ENCODE data around the gene ITGA1.

The ITGA1 gene

DNA sequence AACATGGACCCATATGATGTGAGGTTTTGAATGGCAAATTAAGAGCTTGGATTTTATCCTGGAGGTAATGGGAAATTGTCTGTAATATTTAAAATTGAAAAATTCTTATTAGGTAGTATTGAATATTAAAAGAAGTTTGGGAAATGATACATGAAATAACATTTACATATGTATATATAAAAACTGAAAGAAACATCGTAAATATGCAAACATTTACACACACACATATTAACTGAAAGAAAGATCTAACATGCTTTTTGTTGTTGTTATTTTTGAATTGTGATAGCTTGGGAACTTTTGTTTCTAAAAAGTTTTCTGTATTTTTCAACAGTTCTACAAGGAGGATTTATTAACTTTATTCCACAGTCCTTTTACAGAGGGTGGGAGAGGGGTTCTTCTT is 118.6 kb downstream of the ITGA1 start:
- DNase-seq = no peak
- no peak for TF ChIP-seq GATA1 (IDR thresholded peaks at IDR 0.05; ENCODE audit: low read depth, low read length)
- TF ChIP-seq POLR2A (IDR thresholded peaks at IDR 0.05; ENCODE audit: low read length) = no peak

DNA sequence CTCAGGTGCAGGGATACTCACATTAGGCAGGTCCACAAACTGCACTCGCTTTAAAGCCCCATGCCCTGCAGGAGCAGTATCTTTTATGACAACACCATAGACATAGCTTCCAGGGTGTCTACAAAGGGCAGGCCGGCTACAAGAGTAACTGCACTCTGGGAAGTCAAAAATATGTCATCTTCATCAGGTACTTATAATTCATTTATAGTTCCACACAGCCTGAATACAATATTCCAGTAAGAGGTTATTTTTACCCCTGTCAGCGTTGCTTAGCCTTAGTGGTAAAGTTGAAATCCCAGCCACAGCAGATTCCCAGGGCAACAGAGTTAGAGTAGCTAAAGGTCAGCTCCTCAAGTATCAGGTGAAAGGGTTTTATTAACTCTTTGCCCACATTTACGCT is 119.1 kb downstream of the ITGA1 start:
- no peak for DNase-seq
- TF ChIP-seq GATA1 (IDR thresholded peaks at IDR 0.05; ENCODE audit: low read depth, low read length) = no peak
- no peak for TF ChIP-seq POLR2A (IDR thresholded peaks at IDR 0.05; ENCODE audit: low read length)

DNA sequence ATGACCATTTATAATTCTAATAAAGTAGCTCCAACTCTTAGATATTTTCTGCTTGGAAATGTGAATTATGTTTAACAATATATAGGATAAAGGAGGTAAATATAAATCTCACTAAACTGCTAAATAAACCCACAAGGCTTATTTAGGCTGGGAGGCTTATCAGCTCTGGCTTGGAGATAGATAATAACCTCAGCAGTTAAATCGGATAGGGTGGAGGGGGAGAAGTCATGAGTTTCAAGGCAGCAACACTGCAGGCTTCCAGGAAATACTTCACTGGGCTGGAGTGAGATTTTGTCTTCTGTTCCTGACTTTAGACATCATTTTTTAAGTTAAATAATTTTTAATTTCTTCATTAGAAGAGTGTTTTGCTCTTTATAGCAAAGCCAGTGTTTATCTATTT is 121.5 kb downstream of the ITGA1 start:
- DNase-seq = no peak

DNA sequence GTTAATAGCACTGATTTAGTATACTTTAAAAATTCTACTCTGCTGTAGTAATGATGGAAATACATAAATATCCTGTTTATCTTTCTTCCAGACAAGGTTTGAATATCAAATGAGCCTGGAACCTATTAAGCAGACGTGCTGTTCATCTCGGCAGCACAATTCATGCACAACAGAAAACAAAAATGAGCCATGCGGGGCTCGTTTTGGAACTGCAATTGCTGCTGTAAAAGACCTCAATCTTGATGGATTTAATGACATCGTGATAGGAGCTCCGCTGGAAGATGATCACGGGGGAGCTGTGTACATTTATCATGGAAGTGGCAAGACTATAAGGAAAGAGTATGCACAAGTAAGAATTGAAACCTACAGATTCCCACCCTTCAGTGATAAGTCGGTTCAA is 122.4 kb downstream of the ITGA1 start:
- no peak for DNase-seq
- TF ChIP-seq GATA1 (IDR thresholded peaks at IDR 0.05; ENCODE audit: low read depth, low read length) = no peak
- TF ChIP-seq POLR2A (IDR thresholded peaks at IDR 0.05; ENCODE audit: low read length) = no peak

More for the DNA sequence above, 121.5 kb downstream of the ITGA1 start:
- TF ChIP-seq GATA1 (IDR thresholded peaks at IDR 0.05; ENCODE audit: low read depth, low read length) (no peak), POLR2A (IDR thresholded peaks at IDR 0.05; ENCODE audit: low read length) (no peak)

DNA sequence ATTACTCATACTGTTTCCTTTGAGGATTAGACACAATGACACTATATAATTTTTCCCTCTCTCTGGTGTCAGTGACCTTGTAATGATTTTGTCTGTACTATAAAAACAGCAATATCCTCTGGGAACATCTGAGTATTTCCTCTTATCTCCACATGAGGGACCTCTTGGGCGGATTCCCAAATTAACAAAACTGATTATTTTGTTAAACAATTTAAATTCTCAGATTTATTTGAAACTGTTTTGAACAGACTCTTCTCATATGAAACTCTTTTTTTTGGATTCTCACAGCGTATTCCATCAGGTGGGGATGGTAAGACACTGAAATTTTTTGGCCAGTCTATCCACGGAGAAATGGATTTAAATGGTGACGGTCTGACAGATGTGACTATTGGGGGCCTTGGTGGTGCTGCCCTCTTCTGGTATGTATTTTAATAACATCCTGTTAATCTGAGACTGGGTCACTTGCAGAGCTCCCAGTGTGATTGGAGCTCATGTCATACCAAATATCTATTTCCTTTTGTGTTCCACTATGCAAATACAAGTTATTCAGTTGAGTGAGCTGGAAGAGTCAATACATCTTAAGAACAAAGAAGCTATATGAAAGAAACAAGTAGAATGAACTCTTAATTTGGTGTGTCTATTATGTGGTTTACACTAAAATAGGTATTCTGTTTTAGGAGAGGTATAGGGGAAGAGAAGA is 127.6 kb downstream of the ITGA1 start:
- TF ChIP-seq POLR2A (IDR thresholded peaks at IDR 0.05; ENCODE audit: low read length) (no peak), GATA1 (IDR thresholded peaks at IDR 0.05; ENCODE audit: low read depth, low read length) (no peak)
- DNase-seq = peak; percentile 54 to 70

DNA sequence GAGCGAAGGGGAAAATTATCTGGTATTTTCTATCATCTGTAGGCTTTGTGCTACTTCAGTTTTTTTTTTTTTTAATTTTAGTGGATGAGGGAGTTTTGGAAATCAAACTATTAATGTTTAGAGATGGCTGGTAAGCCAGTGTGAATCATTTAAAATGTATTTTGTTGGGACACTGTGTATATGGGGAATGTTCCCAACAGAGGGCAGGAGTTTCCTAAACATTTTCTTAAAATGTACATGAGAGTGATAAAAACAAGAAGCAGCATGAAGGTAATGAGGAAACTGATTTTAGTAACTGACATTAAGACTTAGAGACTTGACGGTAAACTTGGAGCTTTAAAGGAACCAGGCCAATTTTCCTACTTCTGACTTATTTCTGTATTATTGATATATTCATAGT is 133.2 kb downstream of the ITGA1 start:
- no peak for TF ChIP-seq GATA1 (IDR thresholded peaks at IDR 0.05; ENCODE audit: low read depth, low read length)
- TF ChIP-seq POLR2A (IDR thresholded peaks at IDR 0.05; ENCODE audit: low read length) = no peak
- DNase-seq = no peak

DNA sequence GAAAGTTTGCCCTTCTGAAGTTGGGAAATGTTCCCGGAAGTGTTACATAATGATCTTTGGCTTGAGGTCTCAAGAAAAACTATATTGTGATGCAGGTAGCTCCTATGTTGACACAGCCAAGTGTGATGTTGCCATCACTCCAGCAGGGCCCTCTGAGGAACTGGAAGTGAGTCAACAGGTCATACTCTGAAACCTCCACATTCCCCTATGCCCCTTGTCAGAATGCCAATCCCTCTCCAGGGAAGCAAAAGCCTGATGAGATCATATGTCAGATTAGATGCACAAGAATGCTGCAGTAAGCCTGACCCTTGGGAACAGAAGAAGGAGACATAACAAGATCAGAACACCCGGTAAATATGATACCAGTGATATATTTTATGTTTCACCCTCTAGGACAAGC is 134.7 kb downstream of the ITGA1 start:
- TF ChIP-seq POLR2A (IDR thresholded peaks at IDR 0.05; ENCODE audit: low read length) (no peak), GATA1 (IDR thresholded peaks at IDR 0.05; ENCODE audit: low read depth, low read length) (no peak)
- no peak for DNase-seq

DNA sequence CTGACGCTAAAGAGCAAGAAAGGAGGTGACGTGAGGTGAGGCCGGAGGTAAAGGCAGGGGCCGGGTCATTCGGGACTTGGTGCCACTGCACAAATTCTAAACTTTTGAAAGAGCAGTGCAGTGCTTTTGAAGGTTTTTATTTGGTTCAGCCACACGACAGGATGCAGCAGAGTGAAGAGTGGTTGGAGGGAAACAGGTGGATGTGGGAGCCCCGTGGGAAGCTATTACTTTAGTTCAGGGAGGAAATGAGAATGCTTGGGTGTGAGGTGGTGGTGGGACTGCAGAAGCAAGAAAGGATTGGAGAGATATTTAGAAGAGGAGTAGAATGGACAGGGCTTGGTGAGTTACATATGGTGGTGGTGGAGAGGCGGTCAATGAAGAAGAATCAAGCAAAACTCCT is 136.7 kb downstream of the ITGA1 start:
- no peak for DNase-seq
- TF ChIP-seq GATA1 (IDR thresholded peaks at IDR 0.05; ENCODE audit: low read depth, low read length) (no peak), POLR2A (IDR thresholded peaks at IDR 0.05; ENCODE audit: low read length) (no peak)

DNA sequence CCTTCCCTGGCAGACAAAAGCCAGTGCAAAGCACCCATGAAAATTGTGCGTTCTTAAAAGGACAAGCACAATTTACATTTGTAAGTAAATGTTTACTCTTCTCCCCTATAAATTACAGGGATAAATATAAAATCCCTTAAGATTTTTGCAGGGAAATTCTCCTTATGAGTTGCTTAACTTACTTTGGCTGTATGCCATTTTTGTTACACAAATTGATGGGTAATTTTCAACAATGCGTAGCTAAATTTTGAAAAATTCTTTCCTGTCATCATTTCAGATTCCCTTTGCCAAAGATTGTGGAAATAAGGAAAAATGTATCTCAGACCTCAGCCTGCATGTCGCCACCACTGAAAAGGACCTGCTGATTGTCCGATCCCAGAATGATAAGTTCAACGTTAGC is 137.3 kb downstream of the ITGA1 start:
- DNase-seq = no peak
- TF ChIP-seq GATA1 (IDR thresholded peaks at IDR 0.05; ENCODE audit: low read depth, low read length) (no peak), POLR2A (IDR thresholded peaks at IDR 0.05; ENCODE audit: low read length) (no peak)

DNA sequence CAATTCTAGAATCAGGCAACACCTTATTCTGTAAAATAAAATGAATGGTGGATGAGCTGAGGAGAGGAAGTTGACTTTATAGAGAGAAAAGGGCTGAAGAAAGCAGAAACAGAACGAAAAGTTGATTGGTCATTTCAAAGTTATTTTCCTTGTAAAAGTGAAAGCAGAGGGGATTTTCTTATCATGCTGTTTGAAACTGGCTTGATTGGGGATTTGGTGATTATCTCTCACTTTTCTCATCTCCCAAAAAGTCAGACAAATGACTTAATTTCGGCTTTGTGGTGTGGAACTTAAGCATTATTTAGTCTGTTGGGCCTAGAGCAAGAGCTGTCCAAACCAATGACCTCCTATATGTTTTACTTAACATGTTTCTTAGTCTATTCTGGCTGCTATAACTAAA is 141.0 kb downstream of the ITGA1 start:
- TF ChIP-seq POLR2A (IDR thresholded peaks at IDR 0.05; ENCODE audit: low read length) (no peak), GATA1 (IDR thresholded peaks at IDR 0.05; ENCODE audit: low read depth, low read length) (no peak)
- no peak for DNase-seq

DNA sequence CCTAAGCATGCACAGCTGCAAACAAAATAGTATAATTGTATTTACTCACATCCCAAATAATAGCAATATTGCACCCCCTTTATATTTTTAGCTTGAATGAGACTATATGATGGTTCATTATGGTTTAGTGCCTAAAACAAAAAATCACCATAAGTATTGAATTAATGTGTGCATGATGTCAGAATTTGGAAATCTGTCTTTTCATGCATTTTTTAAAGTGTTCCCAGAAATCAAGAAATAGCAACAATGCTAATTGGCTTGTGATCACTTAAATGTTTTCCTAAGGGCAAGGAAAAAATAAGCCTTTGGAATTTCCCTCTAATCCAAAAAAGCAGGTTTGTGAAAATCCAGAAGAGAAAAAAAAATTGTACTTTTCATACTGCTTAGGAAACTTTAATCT is 150.5 kb downstream of the ITGA1 start:
- TF ChIP-seq POLR2A (IDR thresholded peaks at IDR 0.05; ENCODE audit: low read length) (no peak), GATA1 (IDR thresholded peaks at IDR 0.05; ENCODE audit: low read depth, low read length) (no peak)
- DNase-seq = no peak

DNA sequence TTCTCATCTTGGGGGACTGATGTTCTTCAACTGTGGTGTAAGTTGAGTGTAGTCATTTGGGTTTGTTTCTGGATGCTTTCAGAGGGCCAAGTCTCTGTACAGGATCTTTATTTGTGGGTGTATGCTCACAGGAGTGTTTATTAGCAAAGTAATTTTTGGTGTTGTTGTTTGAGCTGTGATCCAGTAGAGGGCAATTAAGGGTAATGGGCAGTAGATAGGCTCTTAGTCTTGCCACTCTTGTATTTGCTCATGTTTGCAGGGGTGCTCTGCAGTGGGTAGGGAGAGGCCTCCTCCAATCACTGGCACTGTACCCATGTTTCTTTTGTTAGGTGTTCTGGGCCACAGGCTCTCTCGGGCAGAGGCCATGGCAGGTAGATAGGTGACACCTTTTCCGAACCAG is 155.6 kb downstream of the ITGA1 start:
- TF ChIP-seq POLR2A (IDR thresholded peaks at IDR 0.05; ENCODE audit: low read length) (no peak), GATA1 (IDR thresholded peaks at IDR 0.05; ENCODE audit: low read depth, low read length) (no peak)
- no peak for DNase-seq

DNA sequence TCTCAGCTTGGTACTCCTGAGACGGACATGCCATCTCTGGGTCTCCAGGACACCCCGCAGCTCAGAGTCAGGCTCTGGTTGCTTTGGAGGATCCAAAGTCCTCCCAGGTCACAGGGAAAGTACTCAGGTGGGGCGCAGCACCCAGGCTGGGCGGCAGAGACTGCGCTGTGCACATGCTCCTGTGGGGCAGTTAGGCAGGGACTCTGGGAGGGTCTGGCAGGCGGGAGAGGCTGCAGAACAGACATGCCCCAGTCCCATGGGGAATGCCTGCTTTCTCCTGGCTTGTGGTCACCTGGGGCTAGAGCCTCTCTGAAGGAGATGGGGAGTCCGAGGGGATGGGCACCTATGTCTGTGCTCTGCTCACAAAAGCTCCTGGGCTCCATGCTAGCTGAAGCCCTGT is 156.1 kb downstream of the ITGA1 start:
- no peak for TF ChIP-seq POLR2A (IDR thresholded peaks at IDR 0.05; ENCODE audit: low read length)
- TF ChIP-seq GATA1 (IDR thresholded peaks at IDR 0.05; ENCODE audit: low read depth, low read length) = no peak
- no peak for DNase-seq

DNA sequence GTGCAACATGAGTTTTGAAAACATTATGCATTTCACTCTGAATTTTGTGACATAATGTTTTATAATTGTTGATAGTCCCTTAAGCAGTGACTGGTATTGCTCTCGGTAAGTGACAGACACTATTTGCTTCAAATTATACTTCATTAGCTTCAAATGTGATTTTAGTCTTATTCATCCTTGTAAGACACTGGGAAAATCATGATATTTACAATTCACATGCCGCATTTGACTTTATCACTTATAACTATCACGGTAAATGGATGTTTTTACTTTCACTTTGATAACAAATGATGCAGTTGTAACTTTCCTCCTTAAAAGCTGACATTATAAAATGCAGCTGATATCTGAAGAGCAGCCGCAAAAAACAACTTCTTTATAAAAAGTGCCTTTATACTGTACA is 157.3 kb downstream of the ITGA1 start:
- TF ChIP-seq GATA1 (IDR thresholded peaks at IDR 0.05; ENCODE audit: low read depth, low read length) = no peak
- no peak for TF ChIP-seq POLR2A (IDR thresholded peaks at IDR 0.05; ENCODE audit: low read length)
- no peak for DNase-seq

DNA sequence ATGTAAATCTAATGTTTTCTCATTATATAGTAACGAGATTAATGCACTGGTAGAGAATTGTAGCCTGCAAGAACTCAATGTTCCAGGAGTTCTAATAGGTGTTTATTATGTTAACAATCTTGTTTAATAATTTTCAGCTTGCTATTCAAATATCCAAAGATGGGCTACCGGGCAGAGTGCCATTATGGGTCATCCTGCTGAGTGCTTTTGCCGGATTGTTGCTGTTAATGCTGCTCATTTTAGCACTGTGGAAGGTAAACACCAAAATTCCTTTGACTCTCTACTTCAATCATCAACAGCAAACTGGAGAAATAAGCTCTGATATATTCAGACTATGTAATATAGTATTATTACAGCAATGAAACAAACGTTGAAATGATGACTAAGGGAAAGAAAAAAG is 159.5 kb downstream of the ITGA1 start:
- TF ChIP-seq POLR2A (IDR thresholded peaks at IDR 0.05; ENCODE audit: low read length) (no peak), GATA1 (IDR thresholded peaks at IDR 0.05; ENCODE audit: low read depth, low read length) (no peak)
- DNase-seq = no peak

DNA sequence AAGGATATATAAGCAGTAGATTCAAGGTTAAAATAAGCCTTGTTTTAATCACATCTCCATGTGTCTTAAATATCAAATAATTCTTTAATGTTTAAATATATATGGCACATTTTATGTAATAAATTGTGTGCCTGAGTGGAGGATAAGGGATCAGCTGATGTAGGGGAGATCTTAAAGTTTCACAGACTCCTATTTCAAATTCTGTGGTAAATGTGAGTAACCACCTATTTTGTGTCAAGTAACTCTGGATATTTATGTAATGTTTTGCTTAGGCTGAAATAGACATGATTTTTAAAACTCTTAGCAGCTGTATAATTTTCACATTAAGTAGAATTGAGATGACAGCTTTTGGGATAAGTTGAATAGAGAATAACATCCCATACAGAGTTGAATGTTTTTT is 160.1 kb downstream of the ITGA1 start:
- TF ChIP-seq POLR2A (IDR thresholded peaks at IDR 0.05; ENCODE audit: low read length) (no peak), GATA1 (IDR thresholded peaks at IDR 0.05; ENCODE audit: low read depth, low read length) (no peak)
- no peak for DNase-seq
